GM21825 (cell line): ENCODE data around the gene CCDC197.
A peak's percentile ranks its signal among the peaks of the same experiment; 100 is the strongest.

ENCODE experiments used
- ATAC-seq: cut with Tn5 transposase; IDR thresholded peaks from one replicate; pipeline ENCODE4 v1.9.1; 2021; ENCODE audit warnings: mild to moderate bottlenecking, moderate library complexity; ENCODE audit not compliant: unreplicated experiment

The CCDC197 gene

DNA sequence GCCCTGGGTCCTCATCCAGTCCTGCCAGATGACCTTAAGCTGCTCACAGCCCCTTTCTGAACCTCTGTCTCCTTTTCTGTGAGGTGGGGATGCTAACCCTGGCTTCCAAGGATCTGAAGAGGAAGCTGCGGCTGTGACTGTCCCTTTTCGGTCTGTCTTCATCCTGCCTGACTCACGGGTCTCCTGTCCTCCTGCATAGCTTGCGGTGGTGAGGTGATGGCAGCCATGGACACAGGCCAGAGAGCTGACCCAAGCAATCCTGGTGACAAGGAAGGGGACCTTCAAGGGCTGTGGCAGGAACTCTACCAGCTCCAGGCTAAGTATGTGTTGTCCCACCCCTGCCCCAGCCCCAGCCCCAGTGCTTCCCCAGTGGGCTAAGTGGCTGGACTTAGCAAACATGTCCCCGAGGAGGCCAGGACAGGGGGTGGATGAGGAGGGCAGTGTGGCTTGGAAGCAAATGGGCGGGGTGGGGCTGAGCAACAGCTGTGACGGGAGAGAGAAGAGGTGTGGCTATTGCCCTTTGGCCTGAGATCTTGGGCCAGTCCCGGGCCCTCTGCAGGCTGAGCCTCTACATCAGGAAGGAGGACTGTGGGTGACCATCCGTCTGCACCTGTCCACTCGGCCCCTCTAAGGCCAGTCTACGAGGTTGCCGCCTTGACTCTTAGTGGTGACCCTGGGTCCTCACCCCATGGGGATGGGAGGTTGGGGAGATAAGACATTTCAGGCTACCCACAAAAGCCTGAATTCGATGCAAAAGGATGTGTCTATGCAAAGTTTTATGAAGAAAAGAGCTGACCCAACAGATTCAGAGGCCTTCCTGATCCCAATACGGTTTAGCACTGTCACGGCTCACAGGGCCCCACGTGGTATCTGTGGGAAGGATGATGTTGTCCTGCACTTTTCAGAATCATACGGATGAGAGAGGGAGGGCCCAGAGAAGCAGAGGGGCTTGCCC lies 1.1 kb downstream of the CCDC197 start:
- no peak for ATAC-seq

DNA sequence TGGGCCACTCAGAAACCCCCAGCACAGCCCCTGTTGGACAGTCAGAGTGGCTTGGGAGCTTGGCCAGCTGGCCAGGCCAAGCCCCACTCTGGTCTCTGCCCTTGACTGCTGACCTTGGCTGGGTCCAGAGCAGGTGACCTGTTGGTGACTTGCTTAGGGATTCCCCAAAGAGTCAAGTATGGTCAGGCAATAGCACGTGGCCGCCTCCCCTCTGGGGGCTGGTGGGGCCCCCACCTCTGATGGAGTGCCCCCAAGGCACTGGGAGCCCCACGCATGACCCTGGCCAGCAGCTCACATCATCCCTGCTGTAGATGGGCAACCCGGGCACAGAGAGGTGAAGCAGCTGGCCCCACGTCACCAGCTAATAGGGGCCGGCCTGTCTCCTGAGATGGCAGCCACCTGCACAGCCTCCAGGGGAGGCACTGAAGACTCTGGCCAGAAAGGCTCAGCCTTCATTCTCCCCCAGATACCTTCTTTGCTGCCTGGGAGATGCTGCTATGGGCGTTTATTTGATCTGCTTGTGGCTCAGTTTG lies 1.8 kb downstream of the CCDC197 start:
- ATAC-seq: no peak

GRCh38 chr14:93999573-93999972 lies 2.5 kb downstream of the CCDC197 start:
- no peak for ATAC-seq

- no peak for ATAC-seq
These were observed 3.2 kb downstream of the CCDC197 start for GRCh38 chr14:94000267-94000666.

DNA sequence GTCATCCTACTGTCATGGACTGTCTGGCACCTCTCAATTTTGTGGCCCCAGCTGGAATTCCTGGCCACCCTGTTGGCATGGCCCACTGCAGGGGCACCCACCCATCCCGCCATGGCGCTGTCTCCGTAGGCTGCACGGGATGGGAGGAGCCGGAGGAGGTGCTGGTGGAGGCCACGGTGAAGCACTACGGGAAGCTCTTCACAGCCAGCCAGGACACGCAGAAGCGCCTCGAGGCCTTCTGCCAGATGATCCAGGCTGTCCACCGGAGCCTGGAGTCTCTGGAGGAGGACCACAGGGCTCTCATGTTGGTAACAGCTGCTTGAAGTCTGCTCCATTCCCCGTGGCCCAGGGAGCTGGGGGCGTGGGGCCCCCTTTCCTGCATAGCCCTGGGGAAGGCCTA lies 3.9 kb downstream of the CCDC197 start:
- ATAC-seq: no peak

DNA sequence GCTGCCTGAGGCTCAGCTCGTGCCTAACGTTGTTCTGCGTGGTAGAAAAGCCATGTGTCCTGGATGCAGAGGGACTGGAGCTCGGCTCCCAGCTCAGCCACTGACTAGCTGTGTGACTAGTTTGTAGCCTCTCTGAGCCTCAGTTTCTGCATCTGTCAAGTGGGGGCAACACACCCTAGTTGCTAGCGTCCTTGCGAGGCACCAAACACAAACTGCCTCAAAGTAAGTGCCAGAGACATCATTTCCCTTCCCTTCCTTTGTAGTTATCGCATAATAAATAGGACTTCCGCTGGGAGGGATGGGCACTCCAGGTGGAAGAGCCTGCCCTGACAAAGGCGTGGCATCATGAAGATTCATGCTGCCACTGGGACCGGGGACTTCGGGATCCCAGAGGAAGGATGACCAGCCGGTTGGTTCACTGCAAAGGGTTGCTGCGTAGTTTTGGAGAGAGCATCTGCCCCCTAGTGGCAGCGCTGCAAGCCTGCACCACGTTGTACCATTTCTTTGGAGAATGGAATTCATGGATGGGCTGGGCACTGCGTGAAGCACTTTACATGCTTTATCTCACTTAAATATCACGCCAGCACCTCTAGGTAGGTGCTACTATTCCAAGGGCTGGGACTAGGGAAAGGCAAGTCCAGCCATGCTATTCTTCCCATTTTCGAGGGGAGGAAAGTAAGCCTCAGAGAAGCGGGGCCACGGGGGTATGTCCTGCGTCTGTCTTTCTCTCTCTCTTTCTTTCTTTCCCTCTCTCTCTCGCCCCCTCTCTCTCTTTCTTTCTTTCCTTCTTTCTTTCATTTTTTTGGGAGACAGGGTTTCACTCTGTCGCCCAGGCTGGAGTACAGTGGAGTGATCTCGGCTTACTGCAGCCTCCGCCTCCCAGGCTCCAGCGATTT lies 4.6 kb downstream of the CCDC197 start:
- peak; percentile 61 for ATAC-seq

DNA sequence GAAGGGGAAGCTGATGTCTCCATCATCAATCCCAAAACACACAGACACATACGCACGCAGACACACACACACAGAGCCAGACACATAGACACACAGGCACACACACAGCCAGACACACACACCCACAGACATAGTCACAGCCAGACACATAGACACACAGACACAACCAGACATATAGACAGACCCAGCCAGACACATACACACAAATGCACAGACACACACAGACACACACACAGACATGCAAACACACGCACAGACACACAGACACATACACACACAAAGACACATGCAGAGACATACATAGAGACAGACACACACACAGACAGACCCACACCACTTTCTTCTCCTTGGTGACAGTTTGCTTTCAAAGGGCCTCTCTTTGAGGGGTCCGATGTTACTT lies 6.3 kb downstream of the CCDC197 start:
- ATAC-seq: no peak

DNA sequence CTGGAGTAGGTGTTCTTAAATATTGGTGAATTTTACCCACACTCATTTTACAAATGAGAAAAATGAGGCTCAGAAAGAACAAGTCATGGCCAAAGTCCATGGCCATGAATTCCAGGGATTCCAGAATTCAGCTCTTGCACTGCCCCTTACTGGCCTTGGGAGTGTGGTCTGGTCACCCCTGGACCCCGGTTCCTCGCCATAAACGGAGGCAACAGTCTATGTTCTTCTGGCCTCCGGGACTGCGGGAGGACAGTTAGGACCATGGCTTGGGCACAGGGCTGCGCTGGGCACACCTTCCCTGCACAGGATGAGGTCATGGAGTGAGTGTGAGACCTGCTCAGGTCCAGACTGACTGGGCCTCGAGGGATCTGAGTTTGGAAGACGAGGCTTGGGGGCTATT lies 6.9 kb downstream of the CCDC197 start:
- ATAC-seq: no peak

- ATAC-seq: no peak
These were observed 8.4 kb downstream of the CCDC197 start for GRCh38 chr14:94005324-94006073.

DNA sequence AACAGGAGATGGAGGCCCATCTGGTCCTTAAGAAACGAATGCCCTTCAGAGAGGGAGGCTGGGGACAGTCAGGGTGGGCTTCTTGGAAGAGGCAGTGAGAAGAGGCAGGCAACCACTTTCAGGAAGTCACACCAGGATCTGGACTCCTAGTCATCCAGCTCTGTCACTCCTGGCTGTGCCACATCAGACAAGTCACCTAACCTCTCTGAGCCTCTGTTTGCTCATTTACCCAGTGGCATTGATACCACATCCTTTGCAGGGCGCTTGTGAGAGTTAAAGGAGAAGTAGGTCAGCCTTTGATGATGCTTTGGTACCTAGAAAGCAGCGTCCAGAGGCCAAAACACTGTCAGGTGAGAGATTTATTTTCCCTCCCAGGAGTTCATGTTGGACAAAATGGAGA lies 11.1 kb downstream of the CCDC197 start:
- ATAC-seq: no peak

DNA sequence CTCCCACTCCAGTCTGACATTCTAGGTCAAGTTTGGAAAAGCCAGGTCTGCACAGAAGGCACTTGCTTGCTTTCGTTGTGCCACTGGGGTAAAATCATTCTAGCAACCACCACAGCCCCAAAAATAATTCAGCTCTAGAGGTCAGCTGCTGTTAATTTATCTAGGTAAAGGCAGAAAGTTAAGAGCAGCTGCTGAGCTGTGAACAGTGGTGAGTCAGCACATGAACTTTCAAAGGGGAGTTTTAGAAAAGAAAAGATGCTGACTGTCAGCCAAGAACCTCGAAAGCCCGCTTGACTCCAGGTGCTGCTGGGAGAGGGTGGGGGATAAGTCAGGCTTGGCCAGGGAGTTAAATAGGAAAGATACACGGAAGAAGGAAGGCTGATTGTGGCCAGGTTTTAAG lies 12.7 kb downstream of the CCDC197 start:
- peak; percentile 61 for ATAC-seq

- no peak for ATAC-seq
These were observed 13.5 kb downstream of the CCDC197 start for GRCh38 chr14:94010625-94011024.

GRCh38 chr14:94011795-94012194 lies 14.7 kb downstream of the CCDC197 start:
- ATAC-seq: peak; percentile 49

GRCh38 chr14:94014382-94014781 lies 17.3 kb downstream of the CCDC197 start:
- ATAC-seq: no peak

GRCh38 chr14:94015223-94015622 lies 18.1 kb downstream of the CCDC197 start:
- no peak for ATAC-seq

GRCh38 chr14:94016446-94016976 lies 19.4 kb downstream of the CCDC197 start:
- ATAC-seq: no peak

GRCh38 chr14:94018308-94018707 lies 21.2 kb downstream of the CCDC197 start:
- ATAC-seq: no peak

GRCh38 chr14:94019329-94019728 lies 22.2 kb downstream of the CCDC197 start:
- ATAC-seq: no peak

DNA sequence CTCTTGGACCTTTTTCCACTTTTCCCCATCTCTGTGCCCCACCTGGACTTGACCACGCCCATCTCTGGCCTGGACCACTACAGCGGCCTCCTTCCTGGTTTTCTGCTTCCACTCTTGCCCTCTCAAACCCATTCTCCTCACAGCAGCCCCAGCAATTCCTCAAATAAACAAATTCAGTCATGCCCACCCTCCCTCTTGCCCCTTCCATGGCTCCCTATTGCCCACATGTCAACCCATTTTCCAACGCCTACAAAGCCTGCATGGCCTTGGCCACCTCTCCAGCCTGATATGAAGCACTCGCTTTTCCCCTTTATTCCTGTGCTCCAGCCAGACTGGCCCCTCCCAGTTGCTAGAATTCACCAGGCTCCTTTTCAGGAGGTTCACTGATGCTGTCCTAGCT lies 23.2 kb downstream of the CCDC197 start:
- ATAC-seq: no peak

DNA sequence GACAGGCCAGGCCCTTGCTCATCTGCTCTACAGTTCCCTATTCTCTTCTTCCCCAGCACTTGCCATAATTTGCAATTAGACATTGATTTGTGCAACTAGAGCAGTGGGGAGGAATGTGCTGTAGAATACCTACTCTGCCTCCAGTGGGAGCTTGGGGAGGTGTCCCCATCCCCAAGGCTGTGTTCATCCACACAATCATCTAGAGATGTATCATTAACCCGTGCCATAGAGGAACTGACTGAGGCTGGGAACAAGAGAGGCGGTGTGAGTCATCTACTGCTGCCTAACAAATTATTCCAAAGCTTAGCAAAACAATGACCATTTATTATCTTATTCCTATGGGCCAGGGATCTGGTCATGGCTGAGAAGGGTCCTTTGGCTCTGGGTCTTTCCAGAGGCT lies 23.9 kb downstream of the CCDC197 start:
- no peak for ATAC-seq
